ENCODE data around the gene PDAP1.
"Not testable (repeated sequence)": the region's sequence is repeated elsewhere in the genome, so short reads cannot be mapped to it uniquely, and the experiment has no call there.

PDAP1 gene

GRCh38 chr7:99395616-99396327, 12.6 kb downstream of the PDAP1 start:
- no peak for DNase-seq (ENCODE audit: low read depth)

GRCh38 chr7:99394188-99394502, 14.3 kb downstream of the PDAP1 start:
- no peak for DNase-seq (ENCODE audit: low read depth)

DNA sequence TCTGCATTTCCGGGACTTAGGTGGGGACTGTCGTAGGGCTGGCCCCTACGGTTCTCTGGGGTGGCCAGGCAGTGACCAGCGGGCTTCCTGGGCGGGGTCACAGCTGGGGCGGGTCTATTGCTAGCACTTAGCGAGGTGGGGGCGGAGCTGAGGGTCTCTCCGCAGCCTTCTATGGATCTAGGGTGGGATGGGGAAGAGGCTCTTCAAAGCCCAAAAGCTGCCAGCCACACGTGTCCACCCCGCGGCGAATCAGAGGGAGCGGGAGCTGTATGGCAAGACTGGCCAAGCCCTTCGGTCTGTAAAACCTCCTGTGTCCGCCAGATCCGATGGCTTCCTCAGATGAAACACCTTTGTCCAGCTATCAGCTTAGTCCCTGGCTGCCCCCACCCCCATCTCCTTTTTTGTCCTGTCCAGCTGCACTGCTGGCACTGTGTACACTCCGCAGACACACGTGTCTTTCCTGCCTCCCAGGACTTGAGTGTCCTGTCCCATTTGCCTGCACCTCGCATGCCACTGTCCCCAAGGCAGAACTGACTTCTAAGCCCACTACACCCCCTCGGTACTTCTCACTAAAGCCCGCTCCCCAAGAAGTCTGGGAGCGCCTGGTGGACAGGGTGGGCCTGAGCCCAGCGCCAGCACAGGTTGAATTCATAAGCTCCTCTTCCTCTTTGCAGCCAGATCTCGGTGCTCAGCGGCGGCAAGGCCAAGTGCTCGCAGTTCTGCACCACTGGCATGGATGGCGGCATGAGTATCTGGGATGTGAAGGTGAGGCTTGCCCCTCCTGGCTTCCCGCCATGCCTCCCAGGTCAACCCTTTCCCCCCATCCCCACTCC, 14.8 kb downstream of the PDAP1 start:
- DNase-seq (ENCODE audit: low read depth) = no peak

- no peak for DNase-seq (ENCODE audit: low read depth)
These were observed 15.6 kb downstream of the PDAP1 start for GRCh38 chr7:99392659-99393354.

DNA sequence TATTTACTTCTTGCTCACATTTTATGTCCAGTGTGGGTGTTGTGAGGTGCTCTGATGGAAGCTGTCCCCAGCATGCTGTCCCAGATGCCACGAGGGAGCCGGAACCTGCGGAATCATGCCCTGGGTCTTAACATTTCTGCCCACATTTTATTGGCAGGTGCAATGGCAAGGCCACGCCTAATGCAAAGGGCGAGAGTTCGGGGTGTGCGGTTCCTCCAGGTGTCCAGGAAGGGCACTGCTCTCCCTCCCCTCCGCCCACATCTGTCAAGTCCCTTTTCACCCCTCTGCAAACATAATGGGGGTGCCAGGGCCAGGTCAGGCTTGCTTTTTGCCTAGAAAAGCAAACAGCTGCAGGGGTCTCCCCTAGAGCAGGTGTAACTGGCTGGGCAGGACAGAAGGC, 16.4 kb downstream of the PDAP1 start:
- no peak for DNase-seq (ENCODE audit: low read depth)

DNA sequence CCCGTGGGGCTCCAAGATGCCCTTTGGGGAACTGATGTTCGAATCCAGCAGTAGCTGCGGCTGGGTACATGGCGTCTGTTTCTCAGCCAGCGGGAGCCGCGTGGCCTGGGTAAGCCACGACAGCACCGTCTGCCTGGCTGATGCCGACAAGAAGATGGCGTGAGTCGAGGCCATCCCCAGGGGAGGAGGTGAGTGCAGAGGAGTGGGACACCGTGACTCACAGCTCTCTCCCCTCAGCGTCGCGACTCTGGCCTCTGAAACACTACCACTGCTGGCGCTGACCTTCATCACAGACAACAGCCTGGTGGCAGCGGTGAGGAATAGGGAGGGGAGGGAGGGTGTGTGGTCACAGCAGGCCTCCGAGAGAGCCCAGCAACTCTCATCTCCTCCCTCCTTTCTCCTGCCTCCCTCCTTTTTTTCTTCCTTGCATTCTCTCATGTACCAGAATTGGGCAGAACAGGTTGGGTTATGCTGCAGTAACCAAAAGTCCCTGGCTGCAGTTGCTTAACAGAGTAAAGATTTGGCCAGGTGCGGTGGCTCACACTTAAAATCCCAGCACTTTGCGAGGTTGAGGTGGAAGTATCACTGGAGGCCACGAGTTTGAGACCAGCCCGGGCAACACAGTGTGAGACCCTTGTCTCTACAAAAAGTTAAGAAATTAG, 17.3 kb downstream of the PDAP1 start:
- no peak for DNase-seq (ENCODE audit: low read depth)

- DNase-seq (ENCODE audit: low read depth) = no peak
These were observed 18.6 kb downstream of the PDAP1 start for GRCh38 chr7:99389772-99390171.

GRCh38 chr7:99387912-99388311, 20.5 kb downstream of the PDAP1 start:
- no peak for DNase-seq (ENCODE audit: low read depth)

GRCh38 chr7:99387239-99387635, 21.2 kb downstream of the PDAP1 start:
- not testable (repeated sequence) for DNase-seq (ENCODE audit: low read depth)

- DNase-seq (ENCODE audit: low read depth) = peak; percentile 41
These were observed 21.7 kb downstream of the PDAP1 start for GRCh38 chr7:99386584-99387238.

- no peak for DNase-seq (ENCODE audit: low read depth)
These were observed 22.8 kb downstream of the PDAP1 start for GRCh38 chr7:99385564-99385963.

GRCh38 chr7:99384523-99384922, 23.9 kb downstream of the PDAP1 start:
- DNase-seq (ENCODE audit: low read depth) = no peak

DNA sequence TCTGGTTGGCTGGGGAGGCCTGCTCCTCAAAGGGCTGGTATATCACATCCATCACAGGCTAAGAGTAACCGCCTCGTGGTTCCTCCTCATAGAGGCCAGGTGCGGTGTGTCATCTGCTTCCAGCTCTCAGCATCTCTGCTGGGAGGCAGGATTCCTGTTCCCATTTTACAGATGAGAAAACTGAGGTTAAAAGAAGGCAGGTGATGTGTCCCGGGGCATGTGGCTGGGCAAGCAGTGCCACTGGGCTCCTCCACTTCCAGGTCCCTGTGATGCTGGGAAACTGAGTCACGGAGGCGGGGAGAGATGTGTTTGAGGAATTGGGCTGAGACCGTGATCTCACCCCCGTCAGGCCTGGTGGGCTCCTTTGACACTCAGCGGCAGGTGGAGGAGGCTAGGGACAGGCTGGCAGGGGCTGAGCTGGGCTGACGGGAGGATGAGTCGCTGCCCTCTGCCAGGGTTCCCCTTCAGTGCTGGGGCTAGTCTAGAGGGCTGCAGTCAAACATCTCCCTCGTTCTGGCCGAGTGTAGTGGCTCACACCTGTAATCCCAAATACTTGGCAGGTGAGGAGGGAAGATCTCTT, 24.5 kb downstream of the PDAP1 start:
- DNase-seq (ENCODE audit: low read depth) = no peak

GRCh38 chr7:99383203-99383602, 25.2 kb downstream of the PDAP1 start:
- DNase-seq (ENCODE audit: low read depth) = no peak

- no peak for DNase-seq (ENCODE audit: low read depth)
These were observed 26.7 kb downstream of the PDAP1 start for GRCh38 chr7:99381664-99382075.

DNA sequence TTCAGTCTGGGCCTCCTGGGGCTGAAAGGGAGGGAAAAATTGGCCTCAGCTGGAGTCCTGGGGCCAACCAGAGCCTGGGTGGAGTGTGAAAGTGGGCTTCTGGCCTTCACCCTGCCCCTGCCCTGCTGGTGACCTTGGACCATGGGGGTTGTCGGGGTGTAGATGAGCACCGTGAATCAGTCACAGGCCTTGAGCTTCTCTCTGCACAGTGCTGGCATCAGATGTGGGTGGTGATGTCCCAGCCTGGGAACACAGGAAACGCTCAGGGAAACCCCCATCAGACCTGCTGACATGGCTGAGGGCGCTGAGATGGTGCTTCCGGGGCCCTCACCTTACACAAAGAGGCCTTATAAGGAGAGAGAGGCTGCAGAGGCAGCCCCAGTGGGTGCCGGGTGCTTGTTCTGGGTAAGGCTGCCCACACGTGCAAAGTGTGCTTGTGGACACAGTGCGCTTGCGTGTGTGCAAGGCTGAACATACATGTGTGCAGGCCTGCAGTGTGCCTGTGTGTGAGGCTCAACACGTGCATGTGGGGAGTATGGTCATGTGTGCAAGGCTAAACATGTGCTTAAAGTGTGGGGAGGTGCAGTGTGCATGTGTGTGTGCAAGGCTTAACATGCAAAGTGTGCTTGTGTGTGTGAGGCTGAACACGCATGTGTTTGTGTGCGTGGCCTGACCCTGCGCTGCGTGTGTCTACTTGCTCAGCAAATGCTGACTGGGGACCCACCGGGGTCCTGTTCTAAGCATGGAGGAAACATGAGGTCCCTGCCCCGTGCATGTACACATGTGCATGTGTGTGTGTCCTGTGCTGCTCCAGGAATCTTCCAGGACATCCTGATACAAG, 27.4 kb downstream of the PDAP1 start:
- DNase-seq (ENCODE audit: low read depth) = no peak

GRCh38 chr7:99380032-99380822, 28.2 kb downstream of the PDAP1 start:
- peak; percentile 80 for DNase-seq (ENCODE audit: low read depth)

- not testable (repeated sequence) for DNase-seq (ENCODE audit: low read depth)
These were observed 28.7 kb downstream of the PDAP1 start for GRCh38 chr7:99379693-99380031.

- peak; percentile 59 for DNase-seq (ENCODE audit: low read depth)
These were observed 29.3 kb downstream of the PDAP1 start for GRCh38 chr7:99379043-99379577.
